ENCODE measurements around the gene AUTS2.

The AUTS2 gene

DNA sequence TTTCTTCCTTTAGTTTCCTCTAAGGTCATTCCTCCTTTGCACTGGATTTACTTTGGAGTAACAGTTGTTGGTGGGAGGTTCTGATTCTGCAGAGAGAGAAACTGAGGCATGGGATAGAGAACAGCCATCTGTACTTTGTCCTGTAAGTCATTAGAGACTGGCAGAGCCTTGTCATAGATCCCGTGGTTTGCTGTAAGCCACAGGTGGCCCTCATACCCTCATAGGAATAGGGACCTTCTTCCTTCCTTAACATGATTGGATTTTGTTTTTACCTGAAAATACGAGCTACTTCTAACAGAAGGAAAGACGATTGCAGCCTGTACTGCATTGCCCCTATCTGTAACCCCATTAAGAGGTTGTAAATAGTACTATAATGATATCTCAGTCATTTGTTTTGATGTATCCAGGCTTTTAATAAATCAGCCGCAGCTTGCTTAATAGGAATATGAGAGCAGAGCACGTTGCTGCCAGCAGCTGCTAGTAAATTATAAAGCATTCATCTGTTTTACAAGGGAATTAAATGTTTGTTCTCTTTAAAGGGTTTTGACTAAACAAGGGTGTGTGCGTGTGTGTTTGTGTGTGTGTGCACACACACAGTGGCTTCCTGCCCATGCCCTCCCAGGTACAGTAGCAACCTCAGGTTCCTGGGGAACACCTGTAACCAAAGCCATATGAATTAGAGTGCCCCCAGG, 249.8 kb downstream of the AUTS2 start:
- no peaks in the 10 kb centered on the region for H3K36me3 Mint-ChIP-seq (ENCODE audit: low read depth)
- peaks cover 15% of the 10 kb centered on the region for H3K4me1 Mint-ChIP-seq
- TF ChIP-seq, protein P1, sequence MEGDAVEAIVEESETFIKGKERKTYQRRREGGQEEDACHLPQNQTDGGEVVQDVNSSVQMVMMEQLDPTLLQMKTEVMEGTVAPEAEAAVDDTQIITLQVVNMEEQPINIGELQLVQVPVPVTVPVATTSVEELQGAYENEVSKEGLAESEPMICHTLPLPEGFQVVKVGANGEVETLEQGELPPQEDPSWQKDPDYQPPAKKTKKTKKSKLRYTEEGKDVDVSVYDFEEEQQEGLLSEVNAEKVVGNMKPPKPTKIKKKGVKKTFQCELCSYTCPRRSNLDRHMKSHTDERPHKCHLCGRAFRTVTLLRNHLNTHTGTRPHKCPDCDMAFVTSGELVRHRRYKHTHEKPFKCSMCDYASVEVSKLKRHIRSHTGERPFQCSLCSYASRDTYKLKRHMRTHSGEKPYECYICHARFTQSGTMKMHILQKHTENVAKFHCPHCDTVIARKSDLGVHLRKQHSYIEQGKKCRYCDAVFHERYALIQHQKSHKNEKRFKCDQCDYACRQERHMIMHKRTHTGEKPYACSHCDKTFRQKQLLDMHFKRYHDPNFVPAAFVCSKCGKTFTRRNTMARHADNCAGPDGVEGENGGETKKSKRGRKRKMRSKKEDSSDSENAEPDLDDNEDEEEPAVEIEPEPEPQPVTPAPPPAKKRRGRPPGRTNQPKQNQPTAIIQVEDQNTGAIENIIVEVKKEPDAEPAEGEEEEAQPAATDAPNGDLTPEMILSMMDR (IDR thresholded peaks at IDR 0.05; ENCODE audit: unreplicated experiment in 3 of 3): no peak
- H3K27me3 Mint-ChIP-seq (ENCODE audit: low read depth): no peaks in the 10 kb centered on the region
- no peak overlapping the region for H3K27ac Mint-ChIP-seq
- no peak overlapping the region for H3K4me3 Mint-ChIP-seq
- no peaks in the 10 kb centered on the region for H3K9me3 Mint-ChIP-seq

DNA sequence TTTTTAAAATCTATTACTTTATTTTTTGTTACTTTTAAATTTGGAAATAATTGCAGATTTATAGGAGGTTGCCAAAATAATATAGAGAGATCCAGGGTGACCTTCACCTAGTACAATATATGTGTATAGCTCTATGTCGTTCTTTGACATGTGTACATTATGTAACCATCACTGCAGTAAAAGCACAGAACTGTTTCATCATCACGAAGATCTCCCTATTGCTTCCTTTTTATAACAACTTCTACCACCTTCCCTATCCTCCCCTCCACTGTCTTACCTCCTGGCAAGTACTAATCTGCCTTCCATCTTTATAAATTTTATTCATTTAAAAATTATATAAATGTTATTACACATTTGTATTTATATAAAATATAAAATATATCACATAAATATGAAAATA, 251.0 kb downstream of the AUTS2 start:
- H3K27ac Mint-ChIP-seq: no peak overlapping the region
- H3K4me1 Mint-ChIP-seq: peaks cover 15% of the 10 kb centered on the region
- no peaks in the 10 kb centered on the region for H3K27me3 Mint-ChIP-seq (ENCODE audit: low read depth)
- no peaks in the 10 kb centered on the region for H3K9me3 Mint-ChIP-seq
- H3K4me3 Mint-ChIP-seq: no peak overlapping the region
- TF ChIP-seq, protein P1 (IDR thresholded peaks at IDR 0.05; ENCODE audit: unreplicated experiment in 3 of 3): no peak
- H3K36me3 Mint-ChIP-seq (ENCODE audit: low read depth): no peaks in the 10 kb centered on the region

DNA sequence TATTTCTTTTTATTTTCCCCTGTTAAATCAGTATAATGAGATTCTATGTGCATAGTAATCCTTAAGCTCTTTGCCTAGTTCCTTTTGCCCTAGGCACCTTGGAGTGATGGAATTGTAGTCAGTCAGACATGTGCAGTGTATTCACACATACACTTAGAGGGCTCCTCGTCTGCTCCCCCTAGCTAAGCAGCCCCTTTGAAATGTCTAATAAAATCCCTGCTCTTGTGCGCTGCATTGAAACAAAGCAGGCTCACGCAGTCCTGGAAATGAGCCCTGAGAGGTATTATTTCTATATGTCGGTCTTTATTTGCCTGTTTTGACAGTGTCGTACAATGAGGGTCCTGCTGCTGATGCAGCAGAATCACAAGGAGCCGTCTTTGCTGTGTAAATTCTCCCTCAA, 258.7 kb downstream of the AUTS2 start:
- peaks cover 7% of the 10 kb centered on the region for H3K4me1 Mint-ChIP-seq
- no peaks in the 10 kb centered on the region for H3K9me3 Mint-ChIP-seq
- no peak overlapping the region for H3K4me3 Mint-ChIP-seq
- H3K36me3 Mint-ChIP-seq (ENCODE audit: low read depth): no peaks in the 10 kb centered on the region
- H3K27ac Mint-ChIP-seq: peak overlapping the region in 1 of 3 experiments; percentile 17
- H3K27me3 Mint-ChIP-seq (ENCODE audit: low read depth): peaks cover 4% of the 10 kb centered on the region
- TF ChIP-seq, protein P1 (IDR thresholded peaks at IDR 0.05; ENCODE audit: unreplicated experiment in 3 of 3): no peak

DNA sequence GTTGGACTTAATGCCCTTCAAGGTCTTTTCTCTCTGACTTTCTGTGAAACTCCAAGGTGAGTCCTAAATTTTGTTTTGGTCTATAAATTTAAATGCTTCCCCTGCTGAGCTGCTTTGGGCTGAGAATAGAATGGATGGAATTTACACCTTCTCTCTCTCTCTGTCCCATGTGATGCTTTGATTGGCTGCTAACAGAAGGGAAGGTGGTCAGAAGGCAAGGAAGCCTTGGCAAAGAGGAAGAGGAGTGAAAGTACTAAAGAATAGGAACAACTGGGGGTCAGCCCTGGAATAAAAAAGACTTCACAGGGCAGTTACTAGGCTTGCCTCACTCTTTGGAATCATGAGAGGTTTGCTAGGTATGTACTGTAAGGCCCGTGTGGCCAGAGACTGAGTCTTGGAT, 260.2 kb downstream of the AUTS2 start:
- TF ChIP-seq, protein P1 (IDR thresholded peaks at IDR 0.05; ENCODE audit: unreplicated experiment in 3 of 3): no peak
- H3K27me3 Mint-ChIP-seq (ENCODE audit: low read depth): peaks cover 4% of the 10 kb centered on the region
- H3K4me3 Mint-ChIP-seq: no peak overlapping the region
- H3K27ac Mint-ChIP-seq: no peak overlapping the region
- H3K36me3 Mint-ChIP-seq (ENCODE audit: low read depth): no peaks in the 10 kb centered on the region
- peaks cover 7% of the 10 kb centered on the region for H3K4me1 Mint-ChIP-seq
- no peaks in the 10 kb centered on the region for H3K9me3 Mint-ChIP-seq

DNA sequence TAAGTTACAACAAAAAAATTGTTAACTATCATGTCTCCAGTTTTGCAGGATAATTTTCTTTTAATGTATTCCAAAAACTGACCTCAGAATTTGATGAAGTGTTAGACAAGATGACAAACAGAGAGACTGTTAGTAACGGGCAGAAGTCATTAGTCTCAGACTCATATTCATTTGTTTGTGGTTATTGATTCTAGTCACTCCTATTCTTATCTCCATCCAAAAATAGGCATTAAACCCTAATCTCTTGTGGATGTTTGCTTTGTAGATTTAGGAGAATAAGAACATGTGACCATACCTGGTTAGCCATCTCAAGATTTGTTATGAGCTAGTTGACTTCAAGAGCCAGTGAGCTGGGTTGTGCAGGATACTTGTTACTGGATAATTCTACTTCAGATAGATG, 261.1 kb downstream of the AUTS2 start:
- Mint-ChIP-seq H3K27ac (no peak overlapping the region), H3K27me3 (ENCODE audit: low read depth) (peaks cover 4% of the 10 kb centered on the region), H3K4me1 (peaks cover 14% of the 10 kb centered on the region), H3K36me3 (ENCODE audit: low read depth) (no peaks in the 10 kb centered on the region), H3K9me3 (no peaks in the 10 kb centered on the region), H3K4me3 (no peak overlapping the region)
- TF ChIP-seq, protein P1 (IDR thresholded peaks at IDR 0.05; ENCODE audit: unreplicated experiment in 3 of 3): no peak

DNA sequence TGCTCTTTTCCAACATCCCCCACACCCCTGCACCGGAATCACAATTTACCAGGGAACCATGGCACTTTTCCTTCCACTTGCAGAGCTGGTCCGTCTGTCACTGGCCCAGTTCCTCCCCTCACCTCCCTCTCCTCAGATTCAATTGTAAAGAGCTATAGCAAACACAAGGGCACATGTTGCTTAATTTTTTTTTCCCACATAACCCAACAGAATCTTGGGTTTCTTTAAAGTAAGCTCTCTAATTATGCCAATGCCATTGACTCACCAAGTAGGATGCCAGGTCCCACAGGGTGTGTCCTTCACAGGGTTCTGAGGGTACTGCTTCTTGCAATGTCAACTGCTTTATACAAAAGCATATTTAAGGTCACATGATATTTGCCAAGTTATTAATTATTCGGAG, 262.2 kb downstream of the AUTS2 start:
- TF ChIP-seq, protein P1 (IDR thresholded peaks at IDR 0.05; ENCODE audit: unreplicated experiment in 3 of 3): no peak
- H3K4me3 Mint-ChIP-seq: no peak overlapping the region
- no peaks in the 10 kb centered on the region for H3K36me3 Mint-ChIP-seq (ENCODE audit: low read depth)
- peaks cover 24% of the 10 kb centered on the region for H3K4me1 Mint-ChIP-seq
- H3K9me3 Mint-ChIP-seq: no peaks in the 10 kb centered on the region
- H3K27ac Mint-ChIP-seq: no peak overlapping the region
- H3K27me3 Mint-ChIP-seq (ENCODE audit: low read depth): peaks cover 4% of the 10 kb centered on the region
